HG03354 (cell line): ENCODE measurements around the gene OR10AD1.
"Not testable (repeated sequence)": the region's sequence is repeated elsewhere in the genome, so short reads cannot be mapped to it uniquely, and the experiment has no call there.

ENCODE experiments used
- ATAC-seq: cut with Tn5 transposase; IDR thresholded peaks from one replicate; pipeline ENCODE4 v1.9.1; 2021; ENCODE audit warnings: mild to moderate bottlenecking; ENCODE audit not compliant: unreplicated experiment, poor library complexity, severe bottlenecking

OR10AD1 gene

DNA sequence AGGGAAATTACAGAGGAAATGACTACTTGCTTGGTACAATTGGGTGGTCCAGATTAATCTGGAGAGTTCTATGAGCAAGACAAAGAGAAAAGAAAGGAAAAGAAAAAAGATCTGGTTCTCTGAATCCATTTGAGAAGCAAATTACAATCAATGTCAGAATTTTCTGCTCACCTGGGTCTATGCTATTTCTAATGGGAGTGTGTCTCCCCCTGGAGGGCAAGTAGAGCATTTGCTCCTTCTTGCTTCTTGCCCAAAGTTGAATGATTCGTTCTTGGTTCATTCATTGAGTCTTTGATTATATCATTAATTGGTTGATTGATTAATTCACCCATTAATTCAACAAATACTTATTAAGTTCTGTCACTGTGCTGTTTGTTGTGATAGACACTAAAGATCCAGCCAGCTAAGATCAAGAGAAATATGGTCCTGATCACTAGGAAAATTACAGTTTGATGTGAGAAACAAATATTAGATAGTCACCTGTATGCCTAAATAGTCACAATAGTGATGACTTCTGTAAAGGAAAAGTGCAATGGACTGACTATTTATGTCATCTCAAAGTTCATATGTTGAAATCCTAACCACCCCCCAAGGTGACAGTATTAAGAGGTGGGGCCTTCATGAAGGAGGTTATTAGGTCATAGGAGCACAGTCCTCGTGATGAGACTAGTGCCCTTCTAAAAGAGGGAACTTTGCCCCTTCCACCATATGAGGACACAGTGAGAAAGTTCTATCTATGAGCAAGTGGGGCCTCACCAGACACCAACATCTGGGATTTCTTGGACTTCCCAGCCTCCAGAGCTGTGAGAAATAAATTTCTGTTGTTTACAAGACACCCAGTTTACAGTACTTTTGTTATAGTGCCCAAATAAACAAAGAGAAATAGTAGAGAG, 37.8 kb downstream of the OR10AD1 start:
- peak; percentile 58 for ATAC-seq

DNA sequence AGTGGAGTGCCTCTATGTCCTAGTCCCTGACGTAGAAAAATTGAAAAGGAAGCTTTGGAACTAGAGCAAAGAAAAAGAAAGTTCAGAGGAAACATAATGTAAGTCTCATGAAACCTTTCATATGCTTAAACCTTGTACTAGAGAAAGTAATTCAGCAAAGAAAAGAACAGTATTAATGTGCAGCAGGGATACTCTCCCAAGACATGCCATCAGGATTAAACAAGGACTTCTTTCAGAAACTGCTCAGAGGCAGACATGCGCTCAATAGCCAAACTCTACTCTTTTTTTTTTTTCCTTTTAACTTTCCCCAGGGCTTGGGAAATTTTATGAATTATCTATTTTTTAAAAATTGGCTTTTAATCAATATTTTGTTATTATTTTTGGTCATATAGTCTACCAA, 38.6 kb downstream of the OR10AD1 start:
- ATAC-seq: no peak

DNA sequence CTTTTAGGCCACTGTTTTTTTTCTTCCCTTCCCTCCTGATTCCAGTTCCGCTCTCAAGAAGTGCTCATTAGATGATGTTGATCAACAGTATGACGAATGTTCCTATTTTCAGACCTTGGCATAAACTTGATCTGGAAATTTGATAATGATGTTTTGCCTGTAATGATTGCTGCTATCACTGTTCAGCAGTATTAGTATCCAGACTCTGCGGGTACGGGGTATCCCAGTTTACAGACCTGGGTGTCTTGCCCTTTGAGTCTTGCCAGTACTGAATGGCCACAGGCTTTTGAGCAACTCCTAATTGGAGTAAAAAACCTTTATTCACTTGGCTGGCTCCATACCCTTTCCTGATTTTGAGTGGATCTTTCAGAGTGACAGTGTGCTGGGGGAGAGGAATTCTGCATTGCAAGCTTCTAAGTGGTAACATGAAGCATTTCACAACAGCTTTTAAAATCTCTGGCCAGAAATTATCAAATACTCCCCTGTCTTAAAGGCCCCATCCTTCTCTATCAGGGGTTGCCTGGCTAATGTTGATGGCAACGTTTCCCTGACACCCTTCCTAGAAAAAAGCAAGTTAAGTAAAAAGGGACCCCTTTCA, 39.8 kb downstream of the OR10AD1 start:
- no peak for ATAC-seq

DNA sequence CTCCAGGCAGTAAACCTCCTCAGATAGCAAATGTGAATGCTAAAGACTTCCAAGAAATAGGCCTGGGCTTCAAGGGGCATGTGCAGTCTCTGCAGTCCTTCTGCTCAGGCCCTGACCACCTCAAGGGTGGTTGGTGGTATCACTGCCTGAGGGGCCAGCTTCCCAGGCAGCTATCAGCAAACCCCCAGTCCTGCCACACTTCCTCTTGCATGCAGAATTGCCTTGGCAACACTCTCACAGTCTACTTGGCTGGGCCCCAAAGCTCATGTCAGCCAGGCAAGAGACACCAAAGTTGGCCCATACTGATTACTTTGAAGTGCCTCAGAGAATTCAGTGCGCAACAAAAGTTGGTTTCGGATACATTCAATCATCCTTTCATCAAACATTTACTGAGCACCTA, 42.3 kb downstream of the OR10AD1 start:
- no peak for ATAC-seq

DNA sequence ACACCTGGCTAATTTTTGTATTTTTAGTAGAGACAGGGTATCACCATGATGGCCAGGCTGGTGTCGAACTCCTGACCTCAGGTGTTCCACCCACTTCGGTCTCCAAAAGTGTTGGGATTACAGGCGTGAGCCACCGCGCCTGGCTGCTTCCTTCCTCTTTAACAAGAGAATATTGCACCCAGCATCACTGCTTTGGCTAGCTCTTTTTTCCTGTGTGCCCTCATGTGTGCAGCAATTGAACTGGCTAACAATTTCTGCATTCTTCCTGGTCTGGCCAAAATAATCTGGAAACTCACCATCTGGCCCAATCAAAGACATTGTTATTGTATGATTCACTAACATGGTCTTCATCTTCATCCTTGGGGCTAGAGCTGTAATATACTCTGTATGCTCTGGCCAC, 43.0 kb downstream of the OR10AD1 start:
- no peak for ATAC-seq

DNA sequence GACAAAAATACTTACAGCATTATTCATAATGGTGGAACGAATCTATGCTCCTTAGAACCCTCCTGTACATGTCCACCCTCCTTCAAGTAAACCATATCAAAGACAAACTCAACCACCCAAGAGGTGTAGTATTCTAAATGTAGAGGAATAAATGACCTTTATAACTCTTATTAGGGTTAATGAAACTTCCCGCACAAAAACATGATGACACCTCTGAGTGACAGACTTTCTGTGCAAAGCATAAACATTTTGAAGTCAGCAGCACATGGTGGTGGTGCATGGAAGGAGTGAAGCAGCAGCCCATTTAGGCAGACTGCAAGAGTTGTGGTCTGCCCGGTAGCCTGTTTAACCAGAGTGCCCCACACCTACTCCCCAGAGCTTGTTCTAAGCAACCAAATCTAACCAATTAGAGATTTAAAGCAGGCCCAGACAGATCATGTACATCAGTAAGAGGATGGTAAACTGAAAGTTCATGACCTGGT, 45.2 kb downstream of the OR10AD1 start:
- ATAC-seq: peak; percentile 17

DNA sequence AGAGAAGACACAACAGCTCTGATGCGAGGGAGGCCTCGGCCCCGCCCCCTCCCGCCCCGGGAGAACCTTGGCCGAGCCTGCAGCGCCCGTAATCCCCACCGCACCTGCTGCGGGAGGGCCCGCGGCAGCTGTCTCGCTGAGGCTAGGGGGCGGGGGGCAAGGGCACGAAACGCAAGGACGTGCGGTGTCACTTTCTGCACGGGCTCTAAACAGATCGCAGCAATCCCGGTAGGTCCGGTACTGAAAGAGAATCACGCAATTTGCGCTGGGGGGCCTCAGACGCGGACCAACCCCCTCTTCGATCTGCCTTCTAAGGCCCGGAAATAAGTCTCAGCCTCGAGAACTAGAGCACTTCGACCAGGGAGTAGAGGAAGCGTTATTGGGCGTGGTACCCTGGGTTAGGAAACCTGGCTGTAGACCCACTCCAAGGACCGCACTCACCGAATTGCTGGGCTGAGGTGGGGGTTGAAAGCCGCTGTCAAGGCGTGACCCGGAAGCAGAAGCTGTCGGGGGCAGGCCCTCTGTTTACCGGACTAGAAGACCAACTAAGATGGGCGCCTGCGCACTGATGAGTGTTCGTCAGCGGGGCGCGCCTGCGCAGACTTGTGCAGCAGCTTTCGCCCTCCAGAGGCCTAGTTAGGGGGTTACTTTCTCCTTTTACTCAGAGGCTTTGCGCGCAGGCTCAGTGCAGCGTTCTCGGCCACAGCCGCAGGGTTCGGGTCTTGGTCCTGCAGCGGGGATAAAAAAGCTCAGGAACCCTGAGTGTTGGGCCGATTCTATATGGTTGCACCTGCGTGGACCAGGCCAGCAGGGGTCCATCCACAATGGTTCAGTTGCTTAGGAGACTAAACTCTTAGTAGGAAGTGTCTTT, 45.8 kb downstream of the OR10AD1 start, which contains the start of gene ASB8:
TSS of gene ASB8 (minus strand) at position 498 of the 871 bp plus-strand sequence. CDS start 4,019 bp downstream, outside the sequence.
- ATAC-seq: peak; percentile 90

DNA sequence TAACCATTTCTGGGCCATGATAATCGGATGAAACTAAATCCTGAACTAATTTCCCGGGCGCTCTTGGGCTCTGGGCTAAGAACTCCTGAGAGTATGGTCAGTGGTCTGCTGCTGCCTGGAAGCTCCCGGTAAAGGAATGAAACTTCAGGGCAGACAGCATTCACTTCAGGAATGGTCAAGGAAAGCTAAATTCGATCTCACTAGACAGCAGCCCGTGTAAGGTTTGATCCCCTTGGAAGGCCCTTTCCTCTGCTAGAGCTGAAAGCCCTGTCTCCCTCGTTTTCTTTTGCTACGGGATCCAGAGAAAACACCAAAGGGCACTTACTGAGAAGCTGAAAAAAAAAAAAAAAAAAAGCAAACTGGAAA, 46.5 kb downstream of the OR10AD1 start:
- ATAC-seq: no peak

DNA sequence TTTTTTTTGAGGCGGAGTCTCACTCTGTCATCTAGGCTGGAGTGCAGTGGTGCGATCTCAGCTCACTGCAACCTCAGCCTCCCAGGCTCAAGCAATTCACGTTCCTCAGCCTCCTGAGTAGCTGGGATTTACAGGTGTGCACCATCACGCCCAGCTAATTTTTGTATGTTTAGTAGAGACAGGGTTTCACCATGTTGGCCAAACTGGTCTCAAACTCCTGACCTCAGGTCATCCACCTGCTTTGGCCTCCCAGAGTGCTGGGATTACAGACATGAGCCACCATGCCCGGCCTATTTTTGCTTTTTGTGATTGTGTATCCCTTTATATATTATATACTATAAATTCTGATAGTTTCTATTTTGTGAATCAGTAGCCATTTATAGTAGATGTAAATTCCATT, 47.3 kb downstream of the OR10AD1 start:
- ATAC-seq: not testable (repeated sequence)
